ENCODE results near the gene BNIP2.
"Not testable (repeated sequence)": the region's sequence is repeated elsewhere in the genome, so short reads cannot be mapped to it uniquely, and the experiment has no call there.

- TF ChIP-seq CTCF (IDR thresholded peaks at IDR 0.05); POLR2AphosphoS5 (IDR thresholded peaks at IDR 0.05); EP300 (IDR thresholded peaks at IDR 0.05; ENCODE audit: low read depth): not testable (repeated sequence)
These were observed 43.3 kb downstream of the BNIP2 start for GRCh38 chr15:59645812-59646211.

Data from transverse colon (tissue), 4 donors.